ENCODE results near the gene MST1R.
"Not testable (repeated sequence)": the region's sequence is repeated elsewhere in the genome, so short reads cannot be mapped to it uniquely, and the experiment has no call there.

MST1R gene

GRCh38 chr3:49911124-49911420 lies 7.4 kb upstream of the MST1R start:
- no peak for DNase-seq (ENCODE audit: low read depth)

- DNase-seq (ENCODE audit: low read depth), result no peak
Observed at GRCh38 chr3:49910409-49911123, 6.9 kb upstream of the MST1R start.

GRCh38 chr3:49908373-49909199 lies 4.9 kb upstream of the MST1R start:
- no peak for DNase-seq (ENCODE audit: low read depth)

GRCh38 chr3:49906073-49906743 lies 2.5 kb upstream of the MST1R start:
- DNase-seq (ENCODE audit: low read depth), result peak; percentile 37

- not testable (repeated sequence) for DNase-seq (ENCODE audit: low read depth)
Observed at GRCh38 chr3:49904448-49904847, 775 bp upstream of the MST1R start.

- DNase-seq (ENCODE audit: low read depth), result no peak
Observed at GRCh38 chr3:49902511-49903345, 945 bp downstream of the MST1R start.

- no peak for DNase-seq (ENCODE audit: low read depth)
Observed at GRCh38 chr3:49901366-49902339, 2.0 kb downstream of the MST1R start.

- no peak for DNase-seq (ENCODE audit: low read depth)
Observed at GRCh38 chr3:49900491-49901153, 3.1 kb downstream of the MST1R start.

- DNase-seq (ENCODE audit: low read depth), result no peak
Observed at GRCh38 chr3:49899815-49900214, 3.9 kb downstream of the MST1R start.

GRCh38 chr3:49898991-49899390 lies 4.7 kb downstream of the MST1R start:
- DNase-seq (ENCODE audit: low read depth), result no peak

GRCh38 chr3:49896345-49896744 lies 7.3 kb downstream of the MST1R start:
- no peak for DNase-seq (ENCODE audit: low read depth)

- DNase-seq (ENCODE audit: low read depth), result no peak
Observed at GRCh38 chr3:49895791-49896190, 7.9 kb downstream of the MST1R start.

GRCh38 chr3:49889296-49889695 lies 14.4 kb downstream of the MST1R start:
- DNase-seq (ENCODE audit: low read depth), result no peak

GRCh38 chr3:49886922-49887265 lies 16.8 kb downstream of the MST1R start:
- DNase-seq (ENCODE audit: low read depth), result no peak

GRCh38 chr3:49883998-49884397 lies 19.7 kb downstream of the MST1R start:
- no peak for DNase-seq (ENCODE audit: low read depth)

- no peak for DNase-seq (ENCODE audit: low read depth)
Observed at GRCh38 chr3:49882166-49882565, 21.5 kb downstream of the MST1R start.

- DNase-seq (ENCODE audit: low read depth), result no peak
Observed at GRCh38 chr3:49880581-49881315, 22.9 kb downstream of the MST1R start.

GRCh38 chr3:49879721-49880120 lies 24.0 kb downstream of the MST1R start:
- no peak for DNase-seq (ENCODE audit: low read depth)

- no peak for DNase-seq (ENCODE audit: low read depth)
Observed at GRCh38 chr3:49878686-49879085, 25.0 kb downstream of the MST1R start.

- no peak for DNase-seq (ENCODE audit: low read depth)
Observed at GRCh38 chr3:49877716-49878115, 26.0 kb downstream of the MST1R start.
